ENCODE measurements around the gene THBD. TPM values are rescaled to one million over a fixed set of nuclear protein-coding genes. Genes with fewer than 3 reads are reported as not detected.
A peak's percentile ranks its signal among the peaks of the same experiment; 100 is the strongest.

The THBD gene
- total RNA-seq, 1 experiment from 2014 or later = not detected

- intact Hi-C loops (cut with micrococcal nuclease; ENCODE audit: unreplicated experiment) = no loop called here
- Mint-ChIP-seq H3K4me3 (ENCODE audit: low read depth, unreplicated experiment) (peak overlapping the region; percentile 48), H3K27ac (ENCODE audit: unreplicated experiment) (no peak overlapping the region), H3K27me3 (ENCODE audit: unreplicated experiment) (peaks cover 57% of the 10 kb centered on the region), H3K9me3 (ENCODE audit: low read depth, unreplicated experiment) (no peaks in the 10 kb centered on the region), H3K4me1 (ENCODE audit: low read depth, unreplicated experiment) (no peaks in the 10 kb centered on the region), H3K36me3 (ENCODE audit: insufficient read depth, unreplicated experiment) (no peaks in the 10 kb centered on the region)
- no TSS peak for BruUV-seq (replicated peaks)
- peak; percentile 36 for DNase-seq
- no peak for TF ChIP-seq CTCF (IDR thresholded peaks at IDR 0.05; ENCODE audit: unreplicated experiment)
- CTCF ChIA-PET = no interaction called here
These were observed 930 bp downstream of the THBD start for GRCh38 chr20:23048283-23049200.

- TF ChIP-seq CTCF (IDR thresholded peaks at IDR 0.05; ENCODE audit: unreplicated experiment) = no peak
- Mint-ChIP-seq H3K27me3 (ENCODE audit: unreplicated experiment) (peaks cover 55% of the 10 kb centered on the region), H3K9me3 (ENCODE audit: low read depth, unreplicated experiment) (no peaks in the 10 kb centered on the region), H3K4me3 (ENCODE audit: low read depth, unreplicated experiment) (no peak overlapping the region), H3K36me3 (ENCODE audit: insufficient read depth, unreplicated experiment) (no peaks in the 10 kb centered on the region), H3K27ac (ENCODE audit: unreplicated experiment) (no peak overlapping the region), H3K4me1 (ENCODE audit: low read depth, unreplicated experiment) (no peaks in the 10 kb centered on the region)
- no peak for DNase-seq
- BruUV-seq (replicated peaks) = no TSS peak
- CTCF ChIA-PET = no interaction called here
- intact Hi-C loops (cut with micrococcal nuclease; ENCODE audit: unreplicated experiment) = no loop called here
These were observed 1.7 kb downstream of the THBD start for GRCh38 chr20:23047738-23048214.

DNA sequence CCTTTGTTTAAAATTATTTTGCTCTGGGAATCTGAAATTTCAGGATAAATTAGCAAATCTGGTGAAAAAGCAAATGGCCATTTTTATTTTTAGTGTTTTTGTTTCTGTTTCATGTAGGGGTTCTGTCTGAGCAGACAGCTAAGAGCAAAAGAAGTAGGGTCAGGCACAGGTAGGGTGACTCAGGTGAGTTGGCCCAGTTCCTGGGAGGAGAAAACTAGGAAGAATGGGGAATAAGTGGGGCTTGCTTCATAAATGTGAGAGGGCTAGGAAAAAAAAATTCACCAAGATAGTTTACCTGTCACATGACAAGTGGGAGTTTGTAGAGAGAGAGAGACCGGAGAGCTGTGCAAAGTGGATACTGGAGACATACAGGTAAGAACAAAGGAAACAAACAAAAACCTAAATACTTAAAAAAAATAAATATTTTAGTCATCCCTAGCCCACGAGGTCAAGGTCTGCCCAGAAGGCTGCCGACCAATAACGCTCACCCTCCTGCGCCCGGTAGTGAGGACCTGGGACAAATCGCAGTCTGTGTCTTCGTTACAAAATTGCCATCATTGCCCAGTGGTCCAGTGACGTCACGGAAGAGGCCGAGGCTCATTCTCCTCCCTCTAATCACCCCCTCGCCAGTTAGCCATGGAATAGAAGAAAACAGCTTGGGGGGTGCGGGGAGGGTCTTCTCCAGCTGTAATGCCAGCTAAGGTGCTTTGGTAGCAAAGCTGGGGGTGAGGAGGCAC is 2.3 kb downstream of the THBD start:
- H3K27ac Mint-ChIP-seq (ENCODE audit: unreplicated experiment) = no peak overlapping the region
- CTCF ChIA-PET = no interaction called here
- TF ChIP-seq CTCF (IDR thresholded peaks at IDR 0.05; ENCODE audit: unreplicated experiment) = no peak
- no peak for DNase-seq
- peaks cover 51% of the 10 kb centered on the region for H3K27me3 Mint-ChIP-seq (ENCODE audit: unreplicated experiment)
- BruUV-seq (replicated peaks) = no TSS peak
- no peaks in the 10 kb centered on the region for H3K9me3 Mint-ChIP-seq (ENCODE audit: low read depth, unreplicated experiment)
- no peak overlapping the region for H3K4me3 Mint-ChIP-seq (ENCODE audit: low read depth, unreplicated experiment)
- intact Hi-C loops (cut with micrococcal nuclease; ENCODE audit: unreplicated experiment) = no loop called here
- no peaks in the 10 kb centered on the region for H3K4me1 Mint-ChIP-seq (ENCODE audit: low read depth, unreplicated experiment)
- H3K36me3 Mint-ChIP-seq (ENCODE audit: insufficient read depth, unreplicated experiment) = no peaks in the 10 kb centered on the region

DNA sequence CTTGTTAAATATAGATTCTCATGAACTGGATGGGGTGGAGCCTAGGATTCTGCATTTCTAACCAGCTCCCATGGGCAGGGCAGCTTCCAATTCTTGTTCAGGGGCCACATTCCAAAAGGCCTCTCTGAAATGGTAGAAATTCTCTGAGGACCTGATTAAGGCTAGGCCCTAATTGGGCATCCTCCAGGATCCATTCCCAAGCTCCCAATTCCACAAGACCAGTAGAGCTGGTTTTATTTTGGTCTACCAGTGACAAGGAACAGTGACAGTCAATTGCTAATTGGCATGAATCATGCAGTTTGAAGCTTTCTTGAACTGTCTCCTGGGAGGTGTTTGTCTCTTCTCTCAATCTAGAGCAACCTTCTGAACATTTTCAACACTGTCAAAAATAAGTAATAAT is 3.0 kb downstream of the THBD start:
- H3K27me3 Mint-ChIP-seq (ENCODE audit: unreplicated experiment) = peaks cover 51% of the 10 kb centered on the region
- no TSS peak for BruUV-seq (replicated peaks)
- CTCF ChIA-PET = no interaction called here
- H3K27ac Mint-ChIP-seq (ENCODE audit: unreplicated experiment) = no peak overlapping the region
- DNase-seq = no peak
- H3K9me3 Mint-ChIP-seq (ENCODE audit: low read depth, unreplicated experiment) = no peaks in the 10 kb centered on the region
- no peaks in the 10 kb centered on the region for H3K36me3 Mint-ChIP-seq (ENCODE audit: insufficient read depth, unreplicated experiment)
- no peak overlapping the region for H3K4me3 Mint-ChIP-seq (ENCODE audit: low read depth, unreplicated experiment)
- intact Hi-C loops (cut with micrococcal nuclease; ENCODE audit: unreplicated experiment) = no loop called here
- no peaks in the 10 kb centered on the region for H3K4me1 Mint-ChIP-seq (ENCODE audit: low read depth, unreplicated experiment)
- no peak for TF ChIP-seq CTCF (IDR thresholded peaks at IDR 0.05; ENCODE audit: unreplicated experiment)

Measured in Calu3 (cell line).